A549 treated with GW870086 at 1 μM for 4 hours (cell line): ENCODE results near the gene TREML2. TPM values are rescaled to one million over a fixed set of nuclear protein-coding genes. Genes with fewer than 3 reads are reported as not detected.

Experiments
- total RNA-seq: library from RNA; stranded (reverse); fragments of 200-300 nt; extraction: Qiagen RNA extraction; gene quantifications from 5 replicates; pipeline ENCODE4 v1.2.3, GENCODE V29; 2022; ENCODE audit warnings: low read depth

TREML2 gene
- not detected in 5 replicates for total RNA-seq

GRCh38 chr6:41200901-41201763, at the start of gene TREML2:
TSS of gene TREML2 (minus strand) at chr6:41201149. CDS start at chr6:41201008, 141 bp downstream.

GRCh38 chr6:41228096-41228495, 27.1 kb upstream of the TREML2 start, which contains the start of gene TREML4:
TSS of gene TREML4 (plus strand) at chr6:41228349. CDS start at chr6:41228428, 79 bp downstream.

GRCh38 chr6:41162687-41163418, 38.1 kb downstream of the TREML2 start, which contains the start of gene TREM2:
TSS of gene TREM2 (minus strand) at chr6:41163116. CDS start at chr6:41163082, 34 bp downstream.

GRCh38 chr6:41153992-41154625, 46.8 kb downstream of the TREML2 start, which contains the start of gene TREML1:
TSS of gene TREML1 (minus strand) at chr6:41154347. CDS start at chr6:41154288, 59 bp downstream.

Other genes with a start within 250 kb of the TREML2 start
- 0.34 to 1.1 TPM (median 0.60 TPM) in 5 replicates for gene UNC5CL, start 161.9 kb downstream of the TREML2 start, total RNA-seq
- gene TSPO2, start 158.7 kb downstream of the TREML2 start, total RNA-seq: not detected in 5 replicates
- not detected in 5 replicates for gene APOBEC2, start 147.9 kb downstream of the TREML2 start, total RNA-seq
- 17.1 to 20.3 TPM (median 19.5 TPM) in 5 replicates for gene OARD1, start 128.8 kb downstream of the TREML2 start, total RNA-seq
- 9.8 to 15.3 TPM (median 13.6 TPM) in 5 replicates for gene NFYA, start 128.2 kb downstream of the TREML2 start, total RNA-seq
- gene TREML1, start 46.8 kb downstream of the TREML2 start, total RNA-seq: not detected in 5 replicates
- gene TREM2, start 38.0 kb downstream of the TREML2 start, total RNA-seq: not detected in 5 replicates
- gene TREML4, start 27.2 kb upstream of the TREML2 start, total RNA-seq: 0.06 TPM in 1 of 5 replicates, not detected in the others
- 0.22 to 0.48 TPM (median 0.32 TPM) in 4 of 5 replicates, not detected in the other for gene TREM1, start 85.5 kb upstream of the TREML2 start, total RNA-seq
- gene NCR2, start 134.5 kb upstream of the TREML2 start, total RNA-seq: not detected in 5 replicates